ENCODE measurements around the gene CHMP4B. TPM values are rescaled to one million over a fixed set of nuclear protein-coding genes. Genes with fewer than 3 reads are reported as not detected.

CHMP4B gene
- total RNA-seq, 1 donor from 2014 or later, result 42.8 TPM

- DNase-seq (ENCODE audit: low spot score in 2 of 2), result no peak
- Histone ChIP-seq H3K4me3 (no peak overlapping the region), H3K36me3 (peaks cover 11 to 20% of the 10 kb centered on the region in 2 donors), H3K27me3 (no peaks in the 10 kb centered on the region), H3K9me3 (no peaks in the 10 kb centered on the region), H3K27ac (no peak overlapping the region), H3K4me1 (no peaks in the 10 kb centered on the region)
- TF ChIP-seq CTCF (IDR thresholded peaks at IDR 0.05), result no peak
- intact Hi-C loops (cut with DNase I), result no loop called here
Measured at GRCh38 chr20:33767777-33768138, 43.4 kb upstream of the CHMP4B start.

- intact Hi-C loops (cut with DNase I), result no loop called here
Measured at GRCh38 chr20:33769043-33769442, 42.1 kb upstream of the CHMP4B start.

GRCh38 chr20:33770005-33770404 lies 41.1 kb upstream of the CHMP4B start:
- DNase-seq (ENCODE audit: low spot score in 2 of 2), result no peak
- Histone ChIP-seq H3K9me3 (no peaks in the 10 kb centered on the region), H3K4me3 (no peak overlapping the region), H3K36me3 (peaks cover 11 to 16% of the 10 kb centered on the region in 2 donors), H3K4me1 (no peaks in the 10 kb centered on the region), H3K27ac (no peak overlapping the region), H3K27me3 (no peaks in the 10 kb centered on the region)
- intact Hi-C loops (cut with DNase I), result no loop called here
- TF ChIP-seq CTCF (IDR thresholded peaks at IDR 0.05), result no peak

More at GRCh38 chr20:33769043-33769442, 42.1 kb upstream of the CHMP4B start:
- Histone ChIP-seq H3K36me3 (peaks cover 11 to 16% of the 10 kb centered on the region in 2 donors), H3K27ac (no peak overlapping the region), H3K4me1 (no peaks in the 10 kb centered on the region), H3K4me3 (no peak overlapping the region), H3K27me3 (no peaks in the 10 kb centered on the region), H3K9me3 (no peaks in the 10 kb centered on the region)
- no peak for DNase-seq (ENCODE audit: low spot score in 2 of 2)
- no peak for TF ChIP-seq CTCF (IDR thresholded peaks at IDR 0.05)

GRCh38 chr20:33771938-33772337 lies 39.2 kb upstream of the CHMP4B start:
- no peak for TF ChIP-seq CTCF (IDR thresholded peaks at IDR 0.05)
- DNase-seq (ENCODE audit: low spot score in 2 of 2), result no peak
- no peak overlapping the region for H3K4me3 ChIP-seq
- peaks cover 11 to 12% of the 10 kb centered on the region in 2 donors for H3K36me3 ChIP-seq
- H3K4me1 ChIP-seq, result no peaks in the 10 kb centered on the region
- H3K27ac ChIP-seq, result no peak overlapping the region
- intact Hi-C loops (cut with DNase I), result no loop called here
- H3K9me3 ChIP-seq, result no peaks in the 10 kb centered on the region
- no peaks in the 10 kb centered on the region for H3K27me3 ChIP-seq

- no peak overlapping the region for H3K27ac ChIP-seq
- no peak for TF ChIP-seq CTCF (IDR thresholded peaks at IDR 0.05)
- H3K4me3 ChIP-seq, result no peak overlapping the region
- no peaks in the 10 kb centered on the region for H3K9me3 ChIP-seq
- H3K27me3 ChIP-seq, result no peaks in the 10 kb centered on the region
- DNase-seq (ENCODE audit: low spot score in 2 of 2), result no peak
- no peaks in the 10 kb centered on the region for H3K4me1 ChIP-seq
- intact Hi-C loops (cut with DNase I), result no loop called here
- H3K36me3 ChIP-seq, result peaks cover 7 to 11% of the 10 kb centered on the region in 2 donors
Measured at GRCh38 chr20:33772439-33772838, 38.7 kb upstream of the CHMP4B start.

All from ascending aorta (tissue), 2 donors.